ENCODE measurements around the gene KCNIP4. TPM values are rescaled to one million over a fixed set of nuclear protein-coding genes. Genes with fewer than 3 reads are reported as not detected.

The KCNIP4 gene
- polyA plus RNA-seq, 2 donors = 0.12 TPM; not detected in 1

GRCh38 chr4:20838476-20838875 lies 1110.1 kb downstream of the KCNIP4 start:
- no peak overlapping the region for H3K27ac ChIP-seq (ENCODE audit: low read depth in 2 of 2, low read length in 1 of 2)
- 70 to 82% methylated on average over 1 of the region's 1 CpG for WGBS, 2 donors
- no peaks in the 10 kb centered on the region for H3K36me3 ChIP-seq (ENCODE audit: control insufficient read depth in 2 of 2, insufficient read depth in 2 of 2, low read length in 1 of 2)
- H3K27me3 ChIP-seq (ENCODE audit: control insufficient read depth in 1 of 2, insufficient read depth in 2 of 2, low read length in 2 of 2) = no peaks in the 10 kb centered on the region
- H3K9me3 ChIP-seq (ENCODE audit: control insufficient read depth in 2 of 2, insufficient read depth in 1 of 2, low read depth in 1 of 2, low read length in 1 of 2) = no peaks in the 10 kb centered on the region
- H3K4me3 ChIP-seq (ENCODE audit: low read depth in 1 of 2, low read length in 2 of 2) = no peak overlapping the region
- H3K4me1 ChIP-seq (ENCODE audit: control insufficient read depth in 2 of 2, insufficient read depth in 2 of 2, low read length in 1 of 2) = peaks cover 0 to 2% of the 10 kb centered on the region in 2 donors

- Histone ChIP-seq H3K27me3 (ENCODE audit: control insufficient read depth in 1 of 2, insufficient read depth in 2 of 2, low read length in 2 of 2) (no peaks in the 10 kb centered on the region), H3K9me3 (ENCODE audit: control insufficient read depth in 2 of 2, insufficient read depth in 1 of 2, low read depth in 1 of 2, low read length in 1 of 2) (no peaks in the 10 kb centered on the region), H3K4me1 (ENCODE audit: control insufficient read depth in 2 of 2, insufficient read depth in 2 of 2, low read length in 1 of 2) (no peaks in the 10 kb centered on the region), H3K4me3 (ENCODE audit: low read depth in 1 of 2, low read length in 2 of 2) (no peak overlapping the region), H3K36me3 (ENCODE audit: control insufficient read depth in 2 of 2, insufficient read depth in 2 of 2, low read length in 1 of 2) (no peaks in the 10 kb centered on the region), H3K27ac (ENCODE audit: low read depth in 2 of 2, low read length in 1 of 2) (no peak overlapping the region)
- 78% methylated on average over 3 of the region's 3 CpGs for whole genome bisulfite sequencing, 2 donors
Observed at GRCh38 chr4:20832826-20833225, 1115.7 kb downstream of the KCNIP4 start.

GRCh38 chr4:20831746-20832145 lies 1116.8 kb downstream of the KCNIP4 start:
- no peaks in the 10 kb centered on the region for H3K9me3 ChIP-seq (ENCODE audit: control insufficient read depth in 2 of 2, insufficient read depth in 1 of 2, low read depth in 1 of 2, low read length in 1 of 2)
- no peak overlapping the region for H3K4me3 ChIP-seq (ENCODE audit: low read depth in 1 of 2, low read length in 2 of 2)
- WGBS, 2 donors = 76 to 83% methylated on average over 1 of the region's 1 CpG
- H3K4me1 ChIP-seq (ENCODE audit: control insufficient read depth in 2 of 2, insufficient read depth in 2 of 2, low read length in 1 of 2) = no peaks in the 10 kb centered on the region
- H3K27me3 ChIP-seq (ENCODE audit: control insufficient read depth in 1 of 2, insufficient read depth in 2 of 2, low read length in 2 of 2) = no peaks in the 10 kb centered on the region
- H3K27ac ChIP-seq (ENCODE audit: low read depth in 2 of 2, low read length in 1 of 2) = no peak overlapping the region
- no peaks in the 10 kb centered on the region for H3K36me3 ChIP-seq (ENCODE audit: control insufficient read depth in 2 of 2, insufficient read depth in 2 of 2, low read length in 1 of 2)

GRCh38 chr4:20829617-20830357 lies 1118.8 kb downstream of the KCNIP4 start:
- Histone ChIP-seq H3K4me3 (ENCODE audit: low read depth in 1 of 2, low read length in 2 of 2) (no peak overlapping the region), H3K4me1 (ENCODE audit: control insufficient read depth in 2 of 2, insufficient read depth in 2 of 2, low read length in 1 of 2) (no peaks in the 10 kb centered on the region), H3K27me3 (ENCODE audit: control insufficient read depth in 1 of 2, insufficient read depth in 2 of 2, low read length in 2 of 2) (no peaks in the 10 kb centered on the region), H3K9me3 (ENCODE audit: control insufficient read depth in 2 of 2, insufficient read depth in 1 of 2, low read depth in 1 of 2, low read length in 1 of 2) (no peaks in the 10 kb centered on the region), H3K27ac (ENCODE audit: low read depth in 2 of 2, low read length in 1 of 2) (no peak overlapping the region), H3K36me3 (ENCODE audit: control insufficient read depth in 2 of 2, insufficient read depth in 2 of 2, low read length in 1 of 2) (no peaks in the 10 kb centered on the region)
- 57 to 71% methylated on average over 5 of the region's 5 CpGs for WGBS, 2 donors

- no peaks in the 10 kb centered on the region for H3K9me3 ChIP-seq (ENCODE audit: control insufficient read depth in 2 of 2, insufficient read depth in 1 of 2, low read depth in 1 of 2, low read length in 1 of 2)
- no peak overlapping the region for H3K27ac ChIP-seq (ENCODE audit: low read depth in 2 of 2, low read length in 1 of 2)
- WGBS, 2 donors = 60 to 66% methylated on average over 3 of the region's 3 CpGs
- H3K36me3 ChIP-seq (ENCODE audit: control insufficient read depth in 2 of 2, insufficient read depth in 2 of 2, low read length in 1 of 2) = no peaks in the 10 kb centered on the region
- peaks cover 3 to 5% of the 10 kb centered on the region in 2 donors for H3K4me1 ChIP-seq (ENCODE audit: control insufficient read depth in 2 of 2, insufficient read depth in 2 of 2, low read length in 1 of 2)
- no peaks in the 10 kb centered on the region for H3K27me3 ChIP-seq (ENCODE audit: control insufficient read depth in 1 of 2, insufficient read depth in 2 of 2, low read length in 2 of 2)
- H3K4me3 ChIP-seq (ENCODE audit: low read depth in 1 of 2, low read length in 2 of 2) = no peak overlapping the region
Observed at GRCh38 chr4:20825505-20825904, 1123.1 kb downstream of the KCNIP4 start.

- Histone ChIP-seq H3K4me1 (ENCODE audit: control insufficient read depth in 2 of 2, insufficient read depth in 2 of 2, low read length in 1 of 2) (peaks cover 3 to 5% of the 10 kb centered on the region in 2 donors), H3K9me3 (ENCODE audit: control insufficient read depth in 2 of 2, insufficient read depth in 1 of 2, low read depth in 1 of 2, low read length in 1 of 2) (no peaks in the 10 kb centered on the region), H3K36me3 (ENCODE audit: control insufficient read depth in 2 of 2, insufficient read depth in 2 of 2, low read length in 1 of 2) (no peaks in the 10 kb centered on the region), H3K4me3 (ENCODE audit: low read depth in 1 of 2, low read length in 2 of 2) (no peak overlapping the region), H3K27ac (ENCODE audit: low read depth in 2 of 2, low read length in 1 of 2) (no peak overlapping the region), H3K27me3 (ENCODE audit: control insufficient read depth in 1 of 2, insufficient read depth in 2 of 2, low read length in 2 of 2) (no peaks in the 10 kb centered on the region)
- WGBS, 2 donors = 55 to 69% methylated on average over 5 of the region's 5 CpGs
Observed at GRCh38 chr4:20816287-20816686, 1132.3 kb downstream of the KCNIP4 start.

- WGBS, 2 donors = 32 to 37% methylated on average over 1 of the region's 1 CpG
- Histone ChIP-seq H3K4me3 (ENCODE audit: low read depth in 1 of 2, low read length in 2 of 2) (no peak overlapping the region), H3K27me3 (ENCODE audit: control insufficient read depth in 1 of 2, insufficient read depth in 2 of 2, low read length in 2 of 2) (no peaks in the 10 kb centered on the region), H3K36me3 (ENCODE audit: control insufficient read depth in 2 of 2, insufficient read depth in 2 of 2, low read length in 1 of 2) (no peaks in the 10 kb centered on the region), H3K27ac (ENCODE audit: low read depth in 2 of 2, low read length in 1 of 2) (no peak overlapping the region), H3K4me1 (ENCODE audit: control insufficient read depth in 2 of 2, insufficient read depth in 2 of 2, low read length in 1 of 2) (no peaks in the 10 kb centered on the region), H3K9me3 (ENCODE audit: control insufficient read depth in 2 of 2, insufficient read depth in 1 of 2, low read depth in 1 of 2, low read length in 1 of 2) (no peaks in the 10 kb centered on the region)
Observed at GRCh38 chr4:20813700-20814099, 1134.9 kb downstream of the KCNIP4 start.

GRCh38 chr4:20809812-20810211 lies 1138.8 kb downstream of the KCNIP4 start:
- WGBS, 2 donors = 21 to 26% methylated on average over 4 of the region's 4 CpGs
- no peaks in the 10 kb centered on the region for H3K36me3 ChIP-seq (ENCODE audit: control insufficient read depth in 2 of 2, insufficient read depth in 2 of 2, low read length in 1 of 2)
- H3K4me1 ChIP-seq (ENCODE audit: control insufficient read depth in 2 of 2, insufficient read depth in 2 of 2, low read length in 1 of 2) = no peaks in the 10 kb centered on the region
- H3K27me3 ChIP-seq (ENCODE audit: control insufficient read depth in 1 of 2, insufficient read depth in 2 of 2, low read length in 2 of 2) = no peaks in the 10 kb centered on the region
- peak overlapping the region in 1 of 2 donors; percentile 42 for H3K27ac ChIP-seq (ENCODE audit: low read depth in 2 of 2, low read length in 1 of 2)
- no peak overlapping the region for H3K4me3 ChIP-seq (ENCODE audit: low read depth in 1 of 2, low read length in 2 of 2)
- no peaks in the 10 kb centered on the region for H3K9me3 ChIP-seq (ENCODE audit: control insufficient read depth in 2 of 2, insufficient read depth in 1 of 2, low read depth in 1 of 2, low read length in 1 of 2)

- Histone ChIP-seq H3K4me1 (ENCODE audit: control insufficient read depth in 2 of 2, insufficient read depth in 2 of 2, low read length in 1 of 2) (no peaks in the 10 kb centered on the region), H3K27ac (ENCODE audit: low read depth in 2 of 2, low read length in 1 of 2) (no peak overlapping the region), H3K9me3 (ENCODE audit: control insufficient read depth in 2 of 2, insufficient read depth in 1 of 2, low read depth in 1 of 2, low read length in 1 of 2) (no peaks in the 10 kb centered on the region), H3K27me3 (ENCODE audit: control insufficient read depth in 1 of 2, insufficient read depth in 2 of 2, low read length in 2 of 2) (no peaks in the 10 kb centered on the region), H3K36me3 (ENCODE audit: control insufficient read depth in 2 of 2, insufficient read depth in 2 of 2, low read length in 1 of 2) (no peaks in the 10 kb centered on the region), H3K4me3 (ENCODE audit: low read depth in 1 of 2, low read length in 2 of 2) (no peak overlapping the region)
- 86 to 96% methylated on average over 1 of the region's 1 CpG for WGBS, 2 donors
Observed at GRCh38 chr4:20805716-20806115, 1142.9 kb downstream of the KCNIP4 start.
